HG03457 (cell line): ENCODE measurements around the gene PIK3CB.

ENCODE experiments used
- ATAC-seq: cut with Tn5 transposase; IDR thresholded peaks from one replicate; pipeline ENCODE4 v1.9.1; 2021; ENCODE audit warnings: moderate number of reproducible peaks; ENCODE audit not compliant: unreplicated experiment

The PIK3CB gene

DNA sequence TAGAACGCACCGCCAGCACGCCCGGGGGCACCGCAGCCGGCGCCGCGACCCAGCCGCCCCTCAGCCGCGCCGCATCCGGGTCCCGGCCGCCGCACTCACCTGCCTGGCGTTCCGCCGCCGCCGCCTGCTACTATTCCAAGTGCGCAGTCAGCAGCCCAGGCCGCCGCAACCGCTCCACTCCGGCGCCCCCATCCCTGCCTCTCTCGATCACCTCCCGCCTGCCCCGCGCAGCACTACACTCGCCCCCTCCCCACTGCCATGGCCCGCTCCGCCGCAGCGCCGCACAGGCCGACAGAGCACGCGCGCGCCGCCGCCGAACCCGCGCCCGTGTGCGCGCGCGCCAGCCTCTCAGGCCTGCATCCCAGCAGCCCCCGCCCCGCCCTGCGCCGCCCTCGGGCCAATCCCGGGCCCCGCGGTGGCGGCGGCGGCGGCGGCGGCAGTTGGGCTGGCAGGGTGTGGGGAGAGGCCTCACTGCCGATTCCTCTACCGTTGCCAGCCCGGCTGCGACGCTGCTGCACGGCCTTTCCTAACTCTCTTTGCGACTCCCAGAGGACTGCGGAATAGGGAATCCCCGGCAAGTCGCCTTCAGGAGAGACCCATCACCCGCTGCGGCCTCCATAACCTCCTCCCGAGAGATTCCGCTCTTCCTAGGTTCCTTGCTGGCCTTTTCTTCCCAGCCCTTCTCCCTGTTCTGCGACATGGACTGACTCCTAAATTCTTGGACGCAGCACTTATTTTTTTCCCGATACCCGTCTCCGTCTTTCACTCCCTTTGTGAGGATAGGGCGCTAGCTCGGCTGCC lies at the start of gene PIK3CB:
PIK3CB (minus strand) TSS at position 333 of the 801 bp plus-strand sequence. CDS start 75,585 bp downstream, outside the sequence.
- ATAC-seq, result peak; percentile 82

DNA sequence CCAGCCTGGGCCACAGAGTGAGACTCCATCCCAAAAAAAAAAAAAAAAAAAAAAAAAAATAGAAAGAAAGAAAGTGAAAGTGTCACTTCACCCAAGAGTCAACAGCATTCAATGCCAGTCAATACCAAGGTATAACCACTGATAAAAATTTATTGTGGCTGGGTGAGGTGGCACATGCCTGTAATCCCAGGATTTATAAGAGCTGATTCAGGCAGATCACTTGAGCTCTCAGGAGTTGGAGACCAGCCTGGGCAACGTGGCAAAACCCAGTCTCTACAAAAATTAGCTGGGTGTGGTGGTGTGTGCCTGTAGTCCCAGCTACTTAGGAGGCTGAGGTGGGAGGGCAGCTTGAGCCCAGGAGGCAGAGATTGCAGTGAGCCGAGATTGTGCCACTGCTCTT lies 46.5 kb upstream of the PIK3CB start:
- ATAC-seq, result no peak

DNA sequence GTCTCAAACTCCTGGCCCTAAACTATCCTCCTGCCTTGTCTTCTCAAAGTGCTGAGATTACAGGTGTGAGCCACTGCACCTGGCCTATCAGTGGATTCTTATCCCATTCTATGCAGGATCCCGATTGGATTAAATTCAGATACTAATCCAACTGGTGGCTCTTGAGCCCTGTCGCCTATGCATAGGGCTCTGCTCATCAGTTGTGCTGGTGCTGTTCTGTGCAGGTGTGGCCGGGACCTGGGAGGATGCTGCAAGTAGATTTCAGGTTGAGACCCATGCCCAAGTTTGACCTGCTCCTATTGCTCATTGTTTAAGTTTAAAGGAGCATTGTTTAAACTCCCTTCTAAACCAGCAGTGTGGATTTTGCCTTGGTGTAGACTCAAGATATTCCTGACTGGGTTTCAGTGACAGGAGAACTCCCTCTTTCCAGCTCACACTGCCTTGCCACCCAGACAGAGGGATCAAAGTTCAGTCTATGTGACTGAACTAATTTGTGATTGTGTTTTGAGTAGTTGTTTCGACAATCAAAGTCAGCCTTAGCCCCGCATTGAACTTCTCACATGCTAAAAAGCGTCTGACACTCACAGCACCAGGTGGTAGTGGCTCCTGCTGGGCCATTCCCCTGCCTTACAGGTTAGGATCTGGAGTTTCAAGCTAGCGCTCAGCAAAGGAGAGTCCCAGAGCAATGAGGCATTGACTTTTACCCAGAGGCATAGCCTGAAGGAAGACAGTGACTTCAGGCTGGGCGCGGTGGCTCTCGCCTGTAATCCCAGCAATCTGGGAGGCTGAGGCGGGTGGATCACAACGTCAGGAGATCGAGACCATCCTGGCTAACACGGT lies 45.0 kb upstream of the PIK3CB start:
- no peak for ATAC-seq

DNA sequence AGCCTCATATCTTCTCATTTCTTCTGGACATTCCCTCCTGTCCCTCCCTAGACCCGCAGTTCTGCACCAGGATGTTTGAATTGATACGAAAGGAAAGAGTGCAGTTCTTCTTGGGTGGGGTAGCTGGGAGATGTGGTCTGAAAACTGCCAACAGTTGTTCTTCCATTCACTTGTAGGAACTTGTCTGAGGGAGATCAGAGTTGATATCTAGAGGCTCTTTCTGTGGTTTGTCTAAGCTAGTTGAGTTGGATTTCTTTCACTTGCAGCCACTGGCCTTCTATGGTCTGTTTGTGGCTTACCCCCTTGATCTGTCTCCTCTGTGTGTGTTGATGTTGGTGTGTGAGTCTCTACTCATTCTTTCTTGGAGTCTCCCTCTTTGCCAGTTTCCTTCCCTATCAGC lies 42.5 kb upstream of the PIK3CB start:
- ATAC-seq, result no peak

DNA sequence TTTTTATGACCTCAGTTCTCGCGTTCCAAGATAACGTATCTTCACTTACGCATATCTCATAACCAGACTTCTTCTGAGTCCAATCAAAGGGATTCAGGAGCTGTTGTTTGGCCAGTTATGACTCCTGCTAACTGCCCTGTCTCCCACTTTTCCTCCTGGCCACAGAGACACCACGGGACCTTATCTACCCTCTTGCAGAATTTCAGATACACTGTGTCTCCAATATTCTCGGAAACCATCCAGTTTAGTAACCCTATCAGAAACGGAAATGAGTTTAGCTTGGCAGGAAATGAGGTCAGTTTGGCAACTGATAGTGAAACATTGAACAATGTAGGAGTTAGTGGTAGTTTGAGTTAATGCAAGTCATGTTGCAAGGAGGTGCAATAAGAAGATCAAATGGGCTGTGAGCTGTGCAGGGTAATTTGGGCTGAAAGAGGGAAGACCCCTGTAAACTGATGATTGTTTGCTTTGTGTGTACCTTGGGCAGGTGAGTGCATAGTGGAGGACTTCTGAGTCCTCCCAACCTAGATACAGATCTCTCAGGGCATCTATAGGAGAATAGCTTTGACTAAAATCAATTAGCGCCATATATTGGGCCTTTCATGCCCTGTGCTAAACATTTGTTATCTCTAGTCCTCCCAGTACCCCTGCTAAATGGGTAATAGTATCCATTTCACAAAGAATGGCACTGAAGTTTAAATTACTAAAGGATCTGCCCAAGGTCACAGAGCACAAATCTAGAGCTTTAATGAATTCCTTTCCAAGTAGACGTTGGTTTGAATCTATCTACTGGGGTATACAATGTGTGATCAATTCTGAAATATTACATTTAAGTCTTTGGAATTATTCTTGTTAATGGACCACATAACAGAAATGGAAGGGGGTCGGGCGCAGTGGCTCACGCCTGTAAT lies 41.3 kb upstream of the PIK3CB start:
- no peak for ATAC-seq

DNA sequence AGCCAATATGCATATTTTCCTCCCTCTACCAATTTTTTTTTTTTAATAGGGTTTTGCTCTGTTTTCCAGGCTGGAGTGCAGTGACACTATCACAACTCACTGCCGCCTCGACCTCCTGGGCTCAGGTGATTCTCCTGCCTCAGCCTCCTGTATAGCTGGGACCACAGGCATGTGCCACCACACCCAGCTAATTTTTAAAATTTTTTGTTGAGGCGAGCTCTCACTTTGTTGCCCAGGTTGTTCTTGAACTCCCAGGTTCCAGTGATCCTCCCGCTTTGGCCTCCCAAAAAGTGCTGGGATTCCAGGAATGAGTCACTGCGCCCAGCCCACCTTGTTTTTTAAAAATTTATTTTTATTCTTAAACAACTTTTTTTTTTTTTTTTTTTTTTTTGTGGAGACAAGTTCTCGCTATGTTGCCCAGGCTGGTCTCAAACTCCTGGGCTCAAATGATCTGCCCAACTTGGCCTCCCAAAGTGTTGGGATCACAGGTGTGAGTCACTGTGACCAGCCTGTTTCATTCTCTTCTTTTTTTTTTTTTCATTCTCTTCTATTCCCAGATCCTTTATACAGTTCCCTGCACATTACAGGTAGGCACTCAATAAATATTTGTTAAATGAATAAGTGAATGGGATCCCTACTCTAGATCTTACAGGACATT lies 40.5 kb upstream of the PIK3CB start:
- ATAC-seq, result no peak

DNA sequence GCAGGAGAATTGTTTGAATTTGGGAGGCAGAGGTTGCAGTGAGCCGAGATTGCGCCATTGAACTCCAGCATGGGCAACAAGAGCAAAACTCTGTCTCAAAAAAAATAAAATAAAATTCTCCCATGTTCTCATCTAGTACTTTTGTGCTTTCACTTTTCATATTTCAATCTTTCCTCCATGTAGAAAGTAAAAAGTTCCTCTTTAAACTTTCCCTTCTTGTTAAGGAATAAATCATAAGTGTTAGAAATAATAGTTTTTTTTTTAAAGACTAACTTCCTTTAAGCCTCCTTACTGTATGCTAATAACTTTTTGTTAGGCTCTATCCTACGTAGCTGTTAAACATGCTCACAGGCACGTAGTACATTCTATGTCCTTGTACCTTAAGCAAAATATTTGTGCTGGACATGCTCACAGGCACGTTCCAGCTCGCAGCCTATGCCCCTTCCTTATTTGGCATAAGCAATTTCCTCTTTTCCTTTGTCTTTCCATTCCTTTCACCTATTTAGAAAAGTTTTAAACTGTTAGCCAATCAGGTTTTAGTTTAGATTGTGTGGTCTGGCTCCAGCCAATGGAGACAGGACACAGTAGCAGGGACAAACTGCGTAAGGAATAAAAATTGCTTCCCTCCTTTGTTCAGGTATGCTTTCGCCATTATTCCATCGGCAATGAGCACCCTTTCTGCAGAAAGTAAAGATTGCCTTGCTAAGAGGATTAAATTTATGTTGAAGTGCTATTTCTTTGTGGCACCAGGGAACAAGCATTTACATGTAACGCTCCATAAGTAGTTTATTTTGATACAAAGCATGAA lies 38.9 kb upstream of the PIK3CB start:
- ATAC-seq, result no peak

DNA sequence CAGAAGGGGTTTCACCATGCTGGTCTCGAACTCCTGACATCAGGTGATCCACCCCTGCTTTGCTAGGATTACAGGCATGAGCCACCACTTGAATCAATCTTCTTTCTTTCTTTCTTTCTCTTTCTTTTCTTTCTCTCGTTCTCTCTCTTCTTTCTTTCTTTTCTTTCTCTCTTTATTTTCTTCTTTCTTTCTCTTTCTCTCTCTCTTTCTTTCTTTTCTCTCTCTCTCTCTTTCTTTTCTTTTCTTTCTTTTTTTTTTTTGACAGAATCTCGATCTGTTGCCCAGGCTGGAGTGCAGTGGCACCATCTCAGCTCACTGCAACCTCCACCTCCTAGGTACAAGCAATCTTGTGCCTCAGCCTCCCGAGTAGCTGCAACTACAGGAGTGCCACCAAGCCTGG lies 37.9 kb upstream of the PIK3CB start:
- ATAC-seq, result no peak

DNA sequence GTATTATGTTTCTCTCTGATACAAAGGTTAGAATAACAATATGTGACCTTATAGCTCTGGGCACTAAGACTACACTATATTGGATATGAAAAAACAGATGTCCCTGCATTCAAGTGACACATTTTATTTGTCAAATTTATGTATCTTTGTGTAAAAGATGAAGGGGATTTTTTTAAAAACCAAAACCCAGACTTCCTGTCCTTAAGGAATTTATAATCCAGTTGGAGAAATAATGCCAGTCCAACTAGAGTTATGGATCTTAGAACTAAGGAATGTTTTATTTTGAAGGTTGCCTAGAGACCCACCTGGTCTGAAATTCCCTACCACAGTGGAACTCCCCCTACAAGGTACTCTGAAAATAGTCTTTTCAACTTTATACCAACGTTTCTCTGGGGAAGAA lies 33.3 kb upstream of the PIK3CB start:
- ATAC-seq, result no peak

DNA sequence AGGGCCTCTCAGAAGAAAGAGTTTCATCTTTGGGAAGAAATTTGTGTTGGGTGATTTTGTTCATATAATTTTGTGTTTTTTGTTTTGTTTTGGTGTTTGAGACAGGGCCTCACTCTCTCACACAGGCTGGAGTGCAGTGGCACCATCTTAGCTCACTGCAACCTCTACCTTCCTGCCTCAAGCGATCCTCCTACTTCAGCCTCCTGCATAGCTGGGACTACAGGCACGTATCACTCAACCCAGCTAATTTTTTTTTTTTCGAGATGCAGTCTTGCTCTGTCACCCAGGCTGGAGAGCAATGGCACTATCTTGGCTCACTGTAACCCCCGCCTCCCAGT lies 29.0 kb upstream of the PIK3CB start:
- no peak for ATAC-seq

DNA sequence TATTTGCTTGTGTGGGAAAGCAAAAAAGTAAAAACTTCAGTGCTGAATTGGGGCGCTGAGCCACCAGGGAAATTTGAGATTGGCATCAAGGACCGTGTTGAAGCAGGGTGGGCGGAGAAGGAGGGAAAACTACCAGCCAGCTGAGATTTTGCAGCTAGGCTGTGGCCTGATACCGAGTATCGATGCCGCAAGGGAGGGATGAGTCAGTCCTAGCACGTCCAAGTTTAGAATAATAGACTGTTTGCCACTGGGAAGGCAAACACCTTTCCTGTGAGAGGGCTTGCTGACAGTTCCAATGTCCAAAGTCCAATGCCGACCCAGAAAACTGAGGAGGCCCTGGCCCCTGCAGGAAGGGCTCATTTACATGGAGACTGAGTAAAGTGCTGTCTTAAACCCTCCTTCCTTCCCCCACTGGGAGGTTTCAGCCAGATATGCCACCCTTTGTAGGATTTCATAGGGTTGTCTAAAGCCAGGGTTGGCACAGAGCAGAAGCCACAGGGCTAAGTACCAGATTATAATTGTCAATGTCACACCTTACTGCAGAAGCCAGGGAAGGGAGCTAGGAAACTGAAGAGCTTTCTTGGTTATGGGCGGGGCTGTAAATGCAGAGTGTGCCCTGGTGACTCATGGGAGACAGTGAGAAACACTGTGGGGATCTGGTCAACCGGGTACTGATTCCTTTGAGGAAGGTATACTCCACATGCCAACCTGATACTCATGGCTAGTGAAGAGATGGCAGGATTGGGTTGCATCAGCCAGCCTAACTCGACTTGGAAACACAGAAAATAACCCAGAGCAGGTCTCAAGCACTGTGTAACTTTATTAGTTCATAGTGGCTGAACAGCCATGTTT lies 28.4 kb upstream of the PIK3CB start:
- ATAC-seq, result no peak

DNA sequence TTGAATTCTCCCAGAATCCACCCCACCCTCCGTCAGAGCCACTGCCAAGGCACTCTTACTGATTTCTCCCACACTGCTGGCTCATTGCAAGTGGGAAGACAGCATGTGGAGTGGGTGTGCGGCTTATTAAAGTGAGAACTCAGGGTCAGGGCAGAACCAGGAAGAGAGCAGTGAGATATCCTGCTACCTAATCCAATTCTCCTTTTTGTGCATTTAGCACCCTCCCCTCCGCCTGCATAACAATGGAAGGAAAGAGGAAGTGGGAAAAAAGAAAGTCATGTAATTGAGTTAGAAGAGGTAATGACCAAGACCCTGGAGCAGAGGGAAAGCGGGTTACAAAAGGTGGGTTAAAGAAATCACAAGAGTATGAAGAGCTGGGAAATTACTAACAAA lies 27.8 kb upstream of the PIK3CB start:
- no peak for ATAC-seq

DNA sequence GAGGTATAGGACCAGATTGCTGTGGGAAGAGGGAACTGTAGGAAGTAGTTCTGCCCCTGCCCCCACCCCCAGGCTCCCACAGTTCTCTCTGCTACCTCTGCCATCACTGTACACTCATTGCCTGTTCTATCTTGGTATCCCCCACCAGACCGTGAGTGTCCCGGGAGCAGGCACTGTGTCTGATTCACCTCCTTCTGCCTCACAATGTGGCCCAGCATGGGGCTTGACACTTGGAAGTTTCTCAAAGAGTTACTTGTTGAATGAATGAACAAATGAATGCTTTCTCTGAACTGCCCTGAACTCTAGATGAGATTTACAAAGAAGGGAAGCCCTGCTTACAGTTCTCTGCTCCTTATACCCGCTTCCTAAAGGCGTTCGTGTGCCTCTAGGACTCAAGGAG lies 27.1 kb upstream of the PIK3CB start:
- no peak for ATAC-seq

DNA sequence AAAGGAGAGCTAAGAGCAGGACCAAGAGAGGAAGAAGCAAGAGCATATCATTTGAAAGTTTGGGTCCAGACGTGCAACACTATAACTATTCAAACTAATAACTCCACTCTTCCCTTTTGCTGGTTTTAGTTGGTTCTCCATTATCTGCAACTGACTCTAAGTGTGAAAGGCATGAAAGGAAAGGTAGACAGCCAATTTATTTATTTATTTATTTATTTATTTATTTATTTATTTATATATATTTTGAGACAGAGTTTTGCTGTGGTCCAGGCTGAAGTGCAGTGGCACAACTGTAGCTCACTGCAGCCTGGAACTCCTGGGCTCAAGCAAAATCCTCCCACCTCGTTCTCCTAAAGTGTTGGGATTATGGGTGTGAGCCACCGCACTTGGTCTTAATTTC lies 22.1 kb upstream of the PIK3CB start:
- ATAC-seq, result no peak

DNA sequence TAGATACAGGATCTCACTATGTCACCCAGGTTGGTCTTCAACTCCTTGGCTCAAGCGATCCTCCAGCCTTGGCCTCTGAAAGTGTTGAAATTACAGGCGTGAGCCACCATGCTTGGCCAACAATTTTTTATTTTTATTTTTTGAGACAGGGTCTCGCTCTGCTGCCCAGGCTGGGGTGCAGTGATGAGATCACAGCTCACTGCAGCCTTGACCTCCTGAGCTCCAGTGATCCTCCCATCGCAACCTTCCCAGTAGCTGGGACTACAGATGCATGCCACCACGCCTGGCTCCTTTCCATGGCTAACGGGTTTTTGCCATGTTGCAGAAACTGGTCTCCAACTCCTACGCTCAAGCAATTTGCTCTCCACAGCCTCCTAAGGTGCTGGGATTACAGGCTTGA lies 20.2 kb upstream of the PIK3CB start:
- no peak for ATAC-seq

DNA sequence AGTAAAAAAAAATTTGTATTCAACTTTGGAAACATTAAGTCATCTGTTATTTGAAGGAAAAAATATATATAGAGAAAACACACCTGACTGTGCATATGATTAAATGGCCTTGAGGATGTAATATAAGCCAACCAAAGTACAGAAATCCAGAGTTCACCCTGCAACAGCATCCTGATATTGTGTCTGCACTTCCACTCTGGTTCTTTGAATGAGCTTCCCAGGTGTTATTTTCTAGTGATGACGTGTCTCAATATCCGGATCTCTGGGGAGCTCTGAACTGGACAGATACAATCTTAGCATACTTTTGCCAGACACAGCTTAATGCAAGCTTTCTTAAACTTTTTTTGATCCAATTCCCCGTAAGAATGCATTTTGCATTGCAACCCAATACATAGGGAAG lies 19.5 kb upstream of the PIK3CB start:
- no peak for ATAC-seq

DNA sequence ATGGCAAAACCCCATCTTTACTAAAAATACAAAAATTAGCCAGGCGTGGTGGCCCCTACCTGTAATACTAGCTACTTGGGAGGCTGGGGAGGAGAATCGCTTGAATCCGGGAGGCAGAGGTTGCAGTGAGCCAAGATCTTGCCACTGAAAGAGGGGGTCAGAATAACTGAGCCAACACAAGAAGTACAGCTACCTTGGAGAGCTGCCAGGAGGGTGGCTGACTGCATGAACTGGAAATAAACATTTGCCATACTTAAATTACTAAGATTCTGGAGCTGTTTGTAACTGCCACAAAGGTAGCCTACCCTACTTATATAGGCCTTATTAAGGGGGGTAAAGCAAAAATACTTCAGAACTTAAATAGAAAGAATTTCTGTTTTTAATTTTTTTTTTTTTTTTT lies 15.4 kb upstream of the PIK3CB start:
- no peak for ATAC-seq

DNA sequence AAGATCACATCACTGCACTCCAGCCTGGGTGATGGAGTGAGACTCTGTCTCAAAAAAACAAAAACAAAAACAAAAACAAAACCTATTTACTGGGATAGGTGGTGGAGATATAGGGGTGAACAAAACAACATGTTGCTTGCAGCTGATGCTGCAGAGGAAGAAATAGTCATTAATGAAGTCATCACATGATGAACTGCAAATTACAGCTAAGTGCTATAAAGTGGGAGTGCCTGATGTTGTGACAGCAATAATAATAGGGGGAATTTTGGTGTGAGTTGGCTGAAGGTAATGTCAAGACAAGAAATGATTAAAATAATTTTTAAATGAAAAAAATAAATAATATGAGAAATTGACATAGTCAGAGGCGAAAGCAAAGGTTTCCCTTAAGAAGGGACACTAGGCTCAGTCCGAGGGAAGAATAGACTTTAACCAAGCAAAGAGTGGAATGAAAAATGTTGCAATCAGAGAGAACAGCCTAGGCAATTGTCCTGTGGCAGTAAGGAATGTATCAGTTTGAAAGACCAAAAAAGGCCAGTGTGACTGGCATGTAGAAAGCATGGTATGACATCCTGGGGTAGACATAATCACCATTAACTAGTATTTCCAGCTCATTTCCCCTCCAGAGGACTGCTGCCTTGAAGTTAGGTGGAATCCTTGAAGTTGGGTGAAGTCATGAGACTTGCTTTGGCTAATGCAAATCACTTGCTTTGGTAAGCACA lies 14.7 kb upstream of the PIK3CB start:
- ATAC-seq, result no peak
